HG02840 (cell line): ENCODE measurements around the gene FXN.
"Not testable (repeated sequence)": the region's sequence is repeated elsewhere in the genome, so short reads cannot be mapped to it uniquely, and the experiment has no call there.

Source experiments
- ATAC-seq: cut with Tn5 transposase; IDR thresholded peaks from one replicate; pipeline ENCODE4 v1.9.1; 2021; ENCODE audit warnings: mild to moderate bottlenecking, moderate library complexity, moderate number of reproducible peaks; ENCODE audit not compliant: unreplicated experiment, low FRiP score

The FXN gene

GRCh38 chr9:69093471-69094103, 58.0 kb downstream of the FXN start:
- no peak for ATAC-seq

GRCh38 chr9:69094361-69095135, 59.0 kb downstream of the FXN start:
- ATAC-seq = not testable (repeated sequence)

- ATAC-seq = no peak
These were observed 61.5 kb downstream of the FXN start for GRCh38 chr9:69097064-69097463.

- no peak for ATAC-seq
These were observed 62.5 kb downstream of the FXN start for GRCh38 chr9:69097923-69098593.

GRCh38 chr9:69103348-69103996, 67.9 kb downstream of the FXN start:
- ATAC-seq = not testable (repeated sequence)

GRCh38 chr9:69104830-69105527, 69.4 kb downstream of the FXN start:
- ATAC-seq = no peak

GRCh38 chr9:69107771-69108170, 72.2 kb downstream of the FXN start:
- no peak for ATAC-seq

- not testable (repeated sequence) for ATAC-seq
These were observed 73.2 kb downstream of the FXN start for GRCh38 chr9:69108706-69109105.

- no peak for ATAC-seq
These were observed 73.6 kb downstream of the FXN start for GRCh38 chr9:69109152-69109551.

- ATAC-seq = not testable (repeated sequence)
These were observed 77.1 kb downstream of the FXN start for GRCh38 chr9:69112646-69113045.

GRCh38 chr9:69115621-69116020, 80.1 kb downstream of the FXN start:
- ATAC-seq = no peak

GRCh38 chr9:69118656-69119055, 83.1 kb downstream of the FXN start:
- no peak for ATAC-seq

GRCh38 chr9:69120380-69121154, 85.0 kb downstream of the FXN start:
- no peak for ATAC-seq

- ATAC-seq = peak; percentile 69
These were observed 85.9 kb downstream of the FXN start for GRCh38 chr9:69121155-69122081.

- ATAC-seq = peak; percentile 51
These were observed 86.6 kb downstream of the FXN start for GRCh38 chr9:69122082-69122548.

- no peak for ATAC-seq
These were observed 87.1 kb downstream of the FXN start for GRCh38 chr9:69122549-69123141.

GRCh38 chr9:69130456-69131441, 95.2 kb downstream of the FXN start:
- ATAC-seq = no peak
